Activated T-helper 2 cell treated with anti-CD3 and anti-CD28 coated beads, Interferon-gamma antibody, Interleukin-2, Interleukin-4, amounts not matched to agents 10 μg/mL and 5 μg/mL and 100 μg/mL, durations not matched to agents 14 hours and 24 hours and 36 hours (primary cell): ENCODE results near the gene RBM26. TPM values are rescaled to one million over a fixed set of nuclear protein-coding genes. Genes with fewer than 3 reads are reported as not detected.
A peak's percentile ranks its signal among the peaks of the same experiment; 100 is the strongest.

Source experiments
- DNase-seq: peaks from one replicate; pipeline ENCODE4 v3.0.0; 2021; ENCODE audit warnings: low spot score
- H3K27ac Mint-ChIP-seq: one replicate; pipeline ENCODE4 v1.8.0; 2021; ENCODE audit warnings: mixed read lengths
- H3K27me3 Mint-ChIP-seq: one replicate; pipeline ENCODE4 v1.8.0; 2021; ENCODE audit warnings: low read depth, mixed read lengths
- H3K36me3 Mint-ChIP-seq: one replicate; pipeline ENCODE4 v1.8.0; 2021; ENCODE audit warnings: low read depth, mixed read lengths
- H3K4me1 Mint-ChIP-seq: one replicate; pipeline ENCODE4 v1.8.0; 2021; ENCODE audit warnings: low read depth, mixed read lengths
- H3K4me3 Mint-ChIP-seq: one replicate; pipeline ENCODE4 v1.8.0; 2021; ENCODE audit warnings: low read depth, mild to moderate bottlenecking, moderate library complexity, mixed read lengths
- H3K9me3 Mint-ChIP-seq: one replicate; pipeline ENCODE4 v1.8.0; 2021; ENCODE audit warnings: mixed read lengths
- intact Hi-C: fragments of 100-400 bp; cut with micrococcal nuclease; formaldehyde crosslinking; loops from one replicate; pipeline ENCODE4 v1.15.1; 2023
- total RNA-seq: library from RNA; stranded (reverse); gene quantifications from 2 replicates; pipeline ENCODE4 v1.2.3, GENCODE V29; 2022

Gene RBM26
- total RNA-seq, 1 donor from 2014 or later: 93.7 TPM

GRCh38 chr13:79395881-79396280, 10.2 kb downstream of the RBM26 start:
- peaks cover 61% of the 10 kb centered on the region for H3K4me1 Mint-ChIP-seq
- peaks cover 79% of the 10 kb centered on the region for H3K36me3 Mint-ChIP-seq
- no peaks in the 10 kb centered on the region for H3K27me3 Mint-ChIP-seq
- no peak for DNase-seq
- H3K4me3 Mint-ChIP-seq: no peak overlapping the region
- H3K27ac Mint-ChIP-seq: peak overlapping the region; percentile 2
- intact Hi-C loops: no loop called here
- peaks cover 18% of the 10 kb centered on the region for H3K9me3 Mint-ChIP-seq

DNA sequence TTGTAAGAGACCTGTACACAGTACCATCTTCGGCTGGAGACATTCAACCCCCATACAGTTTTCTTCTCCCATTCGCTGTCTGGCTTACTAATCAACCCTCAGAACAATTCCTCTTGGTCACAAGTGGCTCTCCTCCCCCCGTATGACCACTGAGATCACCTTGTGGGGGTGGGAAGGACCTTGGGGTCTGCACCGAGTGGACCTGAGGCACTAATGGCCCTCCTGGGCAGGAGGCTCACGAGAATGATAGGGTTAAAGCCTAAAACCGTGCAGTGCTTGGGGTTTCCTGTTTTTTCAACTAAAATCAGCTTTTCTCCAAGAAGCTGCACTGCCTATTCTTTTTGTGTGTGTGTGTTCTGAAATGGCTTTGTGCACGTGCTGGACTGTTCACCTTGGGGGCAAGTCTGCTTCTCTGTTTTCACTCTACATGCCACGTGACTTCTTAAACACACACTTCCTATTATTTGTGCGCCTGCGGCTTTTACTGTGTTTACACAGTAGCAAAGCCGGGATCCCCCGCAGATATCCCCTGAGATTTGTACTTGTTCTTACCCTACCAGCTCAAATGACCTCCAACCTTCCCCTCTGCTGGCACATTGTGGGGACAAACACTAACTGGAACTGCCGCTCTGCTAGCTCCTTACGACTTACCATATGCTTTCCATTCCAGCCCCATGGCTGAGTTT, 12.3 kb downstream of the RBM26 start:
- peak overlapping the region; percentile 74 for H3K27ac Mint-ChIP-seq
- H3K27me3 Mint-ChIP-seq: no peaks in the 10 kb centered on the region
- H3K9me3 Mint-ChIP-seq: peaks cover 18% of the 10 kb centered on the region
- intact Hi-C loops: loop anchor here (1.0 to 5.0 kb wide), 7 partner anchors 8 to 736 kb away; partner anchors contain the start of genes NDFIP2, OBI1 and RBM26
- peak; percentile 32 for DNase-seq
- peaks cover 53% of the 10 kb centered on the region for H3K4me1 Mint-ChIP-seq
- peaks cover 58% of the 10 kb centered on the region for H3K36me3 Mint-ChIP-seq
- H3K4me3 Mint-ChIP-seq: peak overlapping the region; percentile 70

GRCh38 chr13:79392882-79393563, 13.0 kb downstream of the RBM26 start:
- peaks cover 55% of the 10 kb centered on the region for H3K4me1 Mint-ChIP-seq
- peak overlapping the region; percentile 74 for H3K27ac Mint-ChIP-seq

GRCh38 chr13:79389026-79389425, 17.0 kb downstream of the RBM26 start:
- Mint-ChIP-seq H3K4me3 (no peak overlapping the region), H3K36me3 (peaks cover 26% of the 10 kb centered on the region), H3K9me3 (no peaks in the 10 kb centered on the region), H3K27ac (no peak overlapping the region), H3K4me1 (peaks cover 62% of the 10 kb centered on the region), H3K27me3 (no peaks in the 10 kb centered on the region)
- no peak for DNase-seq
- intact Hi-C loops: loop anchor here (5.0 kb wide), 1 partner anchor 42 kb away; no protein-coding TSS in a partner anchor

More at GRCh38 chr13:79392882-79393563, 13.0 kb downstream of the RBM26 start:
- no peaks in the 10 kb centered on the region for H3K27me3 Mint-ChIP-seq
- DNase-seq: peak; percentile 29
- peak overlapping the region; percentile 70 for H3K4me3 Mint-ChIP-seq
- peaks cover 18% of the 10 kb centered on the region for H3K9me3 Mint-ChIP-seq
- H3K36me3 Mint-ChIP-seq: peaks cover 56% of the 10 kb centered on the region
- intact Hi-C loops: loop anchor here (1.0 to 5.0 kb wide), 7 partner anchors 8 to 736 kb away; partner anchors contain the start of genes NDFIP2, OBI1 and RBM26

DNA sequence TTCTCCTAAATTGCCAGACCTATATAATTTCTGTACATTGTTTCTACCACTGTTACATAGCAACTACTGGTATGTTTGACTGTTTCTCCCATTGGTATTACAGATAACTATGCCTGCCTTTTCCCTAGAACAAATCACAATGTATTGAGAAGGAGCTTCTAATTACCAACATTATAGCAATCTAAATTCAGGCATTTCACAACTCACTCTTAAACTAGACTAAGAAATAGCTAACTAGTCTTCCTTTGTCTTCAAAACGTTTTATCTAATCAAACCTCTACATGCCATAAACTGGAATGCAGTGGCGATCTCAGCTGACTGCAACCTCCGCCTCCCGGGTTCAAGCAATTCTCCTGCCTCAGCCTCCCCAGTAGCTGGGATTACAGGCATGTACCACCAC, 18.2 kb downstream of the RBM26 start:
- H3K27me3 Mint-ChIP-seq: no peaks in the 10 kb centered on the region
- no peak overlapping the region for H3K4me3 Mint-ChIP-seq
- no peak overlapping the region for H3K27ac Mint-ChIP-seq

GRCh38 chr13:79386125-79386826, 19.8 kb downstream of the RBM26 start:
- DNase-seq: no peak
- H3K4me3 Mint-ChIP-seq: no peak overlapping the region
- intact Hi-C loops: loop anchor here (2.0 to 5.0 kb wide), 2 partner anchors 39 to 65 kb away; no protein-coding TSS in a partner anchor
- no peaks in the 10 kb centered on the region for H3K27me3 Mint-ChIP-seq
- H3K27ac Mint-ChIP-seq: peak overlapping the region; percentile 60
- H3K4me1 Mint-ChIP-seq: peaks cover 63% of the 10 kb centered on the region
- H3K9me3 Mint-ChIP-seq: no peaks in the 10 kb centered on the region
- H3K36me3 Mint-ChIP-seq: peaks cover 20% of the 10 kb centered on the region

More for the DNA sequence above, 18.2 kb downstream of the RBM26 start:
- Mint-ChIP-seq H3K9me3 (no peaks in the 10 kb centered on the region), H3K36me3 (peaks cover 20% of the 10 kb centered on the region), H3K4me1 (peaks cover 60% of the 10 kb centered on the region)
- intact Hi-C loops: loop anchor here (2.0 to 5.0 kb wide), 2 partner anchors 41 to 63 kb away; no protein-coding TSS in a partner anchor
- DNase-seq: no peak

DNA sequence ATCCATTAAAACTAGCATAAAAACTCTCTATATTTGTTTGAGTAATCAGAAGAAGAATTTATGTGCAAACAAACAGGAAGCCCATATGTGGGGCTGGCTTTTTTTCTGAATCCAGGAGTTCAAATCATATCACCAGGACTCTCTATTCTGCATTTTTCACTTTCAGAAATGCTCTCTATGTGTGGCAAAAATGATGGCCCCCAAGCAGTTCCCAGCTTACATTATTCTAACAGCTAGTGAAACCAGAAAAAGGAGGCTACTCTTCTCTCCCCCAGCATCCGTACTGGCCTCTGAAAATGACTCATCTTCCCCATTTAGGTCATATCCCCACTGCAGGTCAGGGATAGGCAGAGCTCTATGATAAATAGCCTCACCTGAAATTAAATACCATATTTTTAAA, 20.4 kb downstream of the RBM26 start:
- no peaks in the 10 kb centered on the region for H3K9me3 Mint-ChIP-seq
- H3K4me1 Mint-ChIP-seq: peaks cover 65% of the 10 kb centered on the region
- H3K36me3 Mint-ChIP-seq: peaks cover 21% of the 10 kb centered on the region
- H3K27me3 Mint-ChIP-seq: no peaks in the 10 kb centered on the region
- no peak for DNase-seq
- H3K4me3 Mint-ChIP-seq: no peak overlapping the region
- intact Hi-C loops: loop anchor here (1.0 to 5.0 kb wide), 3 partner anchors 8 to 65 kb away; no protein-coding TSS in a partner anchor
- no peak overlapping the region for H3K27ac Mint-ChIP-seq

GRCh38 chr13:79384022-79384610, 21.9 kb downstream of the RBM26 start:
- Mint-ChIP-seq H3K27ac (no peak overlapping the region), H3K4me3 (no peak overlapping the region), H3K4me1 (peaks cover 67% of the 10 kb centered on the region), H3K36me3 (peaks cover 37% of the 10 kb centered on the region), H3K9me3 (no peaks in the 10 kb centered on the region), H3K27me3 (no peaks in the 10 kb centered on the region)
- no peak for DNase-seq
- intact Hi-C loops: no loop called here

DNA sequence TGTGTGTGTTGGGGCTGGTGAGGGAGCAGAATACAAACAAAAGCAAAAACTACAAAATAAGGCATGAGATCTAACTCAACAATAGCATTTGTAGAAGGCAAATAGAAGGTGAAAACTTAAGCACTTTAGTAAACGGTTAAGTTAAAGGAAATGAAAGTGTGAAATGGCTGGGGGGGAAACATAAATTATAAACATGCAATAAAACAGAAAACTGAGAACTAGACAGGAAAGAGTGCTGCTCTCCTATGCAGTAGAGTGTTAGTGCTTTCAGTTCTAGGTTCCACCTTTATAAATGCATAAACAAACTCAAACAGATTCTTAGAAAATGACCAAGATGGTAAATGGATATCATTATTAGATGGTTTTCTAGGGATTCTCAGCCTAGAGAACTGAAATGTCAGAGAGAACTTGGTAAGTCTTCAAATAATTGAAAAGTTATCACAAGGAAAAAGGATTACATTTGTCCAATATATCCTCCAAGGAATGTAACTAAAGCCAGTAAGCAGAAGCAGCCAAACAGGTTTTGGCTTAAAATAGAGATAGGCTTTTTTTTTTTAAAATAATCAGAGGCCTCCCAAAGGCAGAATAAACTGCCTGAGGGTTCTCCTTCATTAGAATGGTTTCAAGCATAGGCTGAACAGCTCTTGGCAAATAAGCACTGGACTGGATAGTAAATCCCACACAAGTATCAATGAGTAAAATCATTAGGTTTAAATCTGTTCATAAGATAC, 23.3 kb downstream of the RBM26 start:
- peak overlapping the region; percentile 71 for H3K4me3 Mint-ChIP-seq
- intact Hi-C loops: no loop called here
- peaks cover 39% of the 10 kb centered on the region for H3K36me3 Mint-ChIP-seq
- no peaks in the 10 kb centered on the region for H3K9me3 Mint-ChIP-seq
- H3K27me3 Mint-ChIP-seq: no peaks in the 10 kb centered on the region
- H3K27ac Mint-ChIP-seq: peak overlapping the region; percentile 83
- H3K4me1 Mint-ChIP-seq: peaks cover 60% of the 10 kb centered on the region
- DNase-seq: no peak

- H3K4me3 Mint-ChIP-seq: no peak overlapping the region
- H3K27ac Mint-ChIP-seq: peak overlapping the region; percentile 2
- H3K27me3 Mint-ChIP-seq: no peaks in the 10 kb centered on the region
- H3K36me3 Mint-ChIP-seq: peaks cover 50% of the 10 kb centered on the region
- no peak for DNase-seq
- intact Hi-C loops: no loop called here
- peaks cover 49% of the 10 kb centered on the region for H3K4me1 Mint-ChIP-seq
- no peaks in the 10 kb centered on the region for H3K9me3 Mint-ChIP-seq
Measured at GRCh38 chr13:79380997-79381396, 25.1 kb downstream of the RBM26 start.

GRCh38 chr13:79379274-79379673, 26.8 kb downstream of the RBM26 start:
- Mint-ChIP-seq H3K9me3 (no peaks in the 10 kb centered on the region), H3K27me3 (no peaks in the 10 kb centered on the region), H3K4me1 (peaks cover 45% of the 10 kb centered on the region), H3K36me3 (peaks cover 57% of the 10 kb centered on the region), H3K4me3 (no peak overlapping the region), H3K27ac (no peak overlapping the region)
- no peak for DNase-seq
- intact Hi-C loops: no loop called here

- H3K27ac Mint-ChIP-seq: no peak overlapping the region
- H3K4me1 Mint-ChIP-seq: peaks cover 25% of the 10 kb centered on the region
- intact Hi-C loops: no loop called here
- DNase-seq: no peak
- H3K4me3 Mint-ChIP-seq: no peak overlapping the region
- no peaks in the 10 kb centered on the region for H3K27me3 Mint-ChIP-seq
- peaks cover 52% of the 10 kb centered on the region for H3K36me3 Mint-ChIP-seq
- H3K9me3 Mint-ChIP-seq: no peaks in the 10 kb centered on the region
Measured at GRCh38 chr13:79376843-79377242, 29.2 kb downstream of the RBM26 start.
